Measurements from ENCODE around the gene NDUFS1.
"Not testable (repeated sequence)": the region's sequence is repeated elsewhere in the genome, so short reads cannot be mapped to it uniquely, and the experiment has no call there.

The NDUFS1 gene

DNA sequence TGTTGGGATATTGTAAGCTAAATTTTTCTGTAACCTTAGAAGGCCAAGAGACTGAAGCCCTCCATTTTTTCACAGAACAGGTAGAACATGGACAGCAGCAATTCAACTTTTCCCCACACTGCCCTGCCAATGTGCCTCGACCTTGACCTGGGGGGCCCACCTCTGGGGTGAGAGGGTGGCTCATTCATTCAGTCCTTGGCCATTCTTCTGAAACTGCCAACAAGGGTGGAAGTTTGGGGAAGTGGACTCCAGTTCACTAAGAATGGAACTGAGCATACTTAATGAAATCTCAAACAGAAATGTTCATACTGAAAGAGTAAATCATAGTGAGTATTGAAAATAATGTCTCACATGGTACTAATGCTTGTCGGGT lies 1.5 kb upstream of the NDUFS1 start:
- DNase-seq: no peak

DNA sequence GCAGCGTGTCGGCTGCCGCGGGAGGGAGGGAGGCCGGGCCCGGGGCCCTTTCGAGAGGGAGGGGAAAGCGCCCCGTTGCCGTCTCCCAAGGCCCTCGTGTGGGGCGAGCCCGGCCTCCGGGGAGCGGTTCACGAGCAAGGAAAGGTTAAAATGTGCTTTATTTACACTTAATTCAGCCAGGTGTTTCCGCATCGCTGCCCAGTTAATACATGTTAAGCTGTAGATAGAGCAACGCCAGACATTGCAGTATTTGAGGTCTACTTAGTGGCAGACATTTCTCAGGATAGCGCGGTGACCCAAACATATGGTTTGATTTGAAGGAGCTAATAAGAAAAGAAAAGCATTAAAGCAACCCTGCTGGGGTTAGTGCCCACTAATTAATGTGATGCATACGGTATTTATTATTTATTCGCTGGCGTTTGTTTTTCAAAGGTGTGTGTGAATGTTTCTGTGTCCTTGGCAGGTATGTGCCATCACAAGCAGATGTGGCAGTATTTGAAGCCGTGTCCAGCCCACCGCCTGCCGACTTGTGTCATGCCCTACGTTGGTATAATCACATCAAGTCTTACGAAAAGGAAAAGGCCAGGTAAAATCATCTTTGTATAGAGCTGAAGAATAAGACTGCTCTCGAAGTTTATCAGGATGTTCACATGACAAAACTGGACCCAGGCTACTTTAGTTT lies 1.0 kb upstream of the NDUFS1 start:
- DNase-seq: no peak

DNA sequence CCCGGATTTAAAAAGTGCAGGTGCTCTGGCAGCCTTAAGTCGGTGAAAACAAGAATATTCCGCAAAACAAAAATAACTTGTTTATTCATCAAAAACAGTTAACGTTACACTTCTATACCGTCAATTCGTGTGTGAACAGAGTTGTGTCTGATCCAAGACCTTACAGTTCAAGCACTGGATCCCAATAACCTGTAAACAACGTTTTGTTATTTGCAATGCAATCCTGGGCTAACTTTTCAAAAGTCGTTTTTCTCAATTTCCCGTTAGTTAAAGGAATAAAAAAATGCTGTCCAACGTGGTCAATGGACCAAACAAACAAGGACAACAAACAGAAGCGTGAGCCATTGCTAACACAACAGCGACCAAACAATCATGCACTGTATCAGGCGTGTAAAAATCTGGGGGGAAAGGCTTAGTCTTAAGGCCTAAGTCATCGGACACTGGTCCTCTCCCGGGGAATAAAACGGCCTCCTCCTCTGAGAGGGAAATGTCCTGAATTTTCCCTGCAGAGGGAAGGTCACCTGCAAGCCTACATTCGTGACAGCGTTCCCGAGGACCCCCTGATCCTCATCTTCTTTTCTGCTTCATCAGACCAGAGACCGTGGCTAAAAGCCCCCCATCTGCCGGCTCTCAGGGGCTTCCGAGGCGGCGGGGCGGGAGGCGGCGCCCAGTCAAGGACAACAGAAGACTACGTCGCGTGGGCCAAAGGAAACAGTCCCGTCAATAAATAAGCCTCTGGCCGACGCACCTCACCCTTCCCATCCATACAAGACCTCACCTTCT lies 490 bp downstream of the NDUFS1 start:
- no peak for DNase-seq

DNA sequence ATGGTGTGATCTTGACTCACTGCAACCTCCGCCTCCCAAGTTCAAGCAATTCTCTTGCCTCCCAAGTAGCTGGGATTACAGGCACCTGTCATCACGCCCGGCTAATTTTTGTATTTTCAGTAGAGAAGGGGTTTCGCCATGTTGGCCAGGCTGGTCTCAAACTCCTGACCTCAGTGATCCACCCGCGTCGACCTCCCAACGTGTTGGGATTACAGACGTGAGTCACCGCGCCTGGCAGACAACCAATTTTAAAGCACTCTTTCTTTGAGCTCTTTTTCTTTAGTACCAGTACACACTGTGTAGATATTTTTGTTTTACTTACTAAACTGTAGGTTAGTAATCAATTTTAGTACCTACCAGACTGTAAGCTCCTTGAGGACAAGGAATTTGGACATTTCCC lies 2.2 kb downstream of the NDUFS1 start:
- not testable (repeated sequence) for DNase-seq

DNA sequence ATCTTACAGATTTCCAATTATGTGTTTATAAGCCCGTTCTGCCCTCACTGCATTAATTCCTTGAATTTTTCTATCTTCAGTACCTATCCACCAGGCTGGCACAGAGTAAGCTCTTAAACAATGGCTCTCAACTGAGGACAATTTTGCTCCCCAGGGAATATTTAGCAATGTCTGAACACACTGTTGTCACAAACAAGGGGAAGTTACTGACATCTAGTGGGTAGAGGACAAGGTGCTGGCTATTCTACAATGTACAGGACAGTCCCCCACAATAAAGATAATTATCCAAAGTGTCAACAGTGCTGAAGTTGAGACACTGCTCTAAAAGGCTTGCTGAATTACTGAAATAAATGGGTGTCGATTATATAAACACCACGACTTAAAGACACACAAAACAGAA lies 5.0 kb downstream of the NDUFS1 start:
- DNase-seq: no peak

DNA sequence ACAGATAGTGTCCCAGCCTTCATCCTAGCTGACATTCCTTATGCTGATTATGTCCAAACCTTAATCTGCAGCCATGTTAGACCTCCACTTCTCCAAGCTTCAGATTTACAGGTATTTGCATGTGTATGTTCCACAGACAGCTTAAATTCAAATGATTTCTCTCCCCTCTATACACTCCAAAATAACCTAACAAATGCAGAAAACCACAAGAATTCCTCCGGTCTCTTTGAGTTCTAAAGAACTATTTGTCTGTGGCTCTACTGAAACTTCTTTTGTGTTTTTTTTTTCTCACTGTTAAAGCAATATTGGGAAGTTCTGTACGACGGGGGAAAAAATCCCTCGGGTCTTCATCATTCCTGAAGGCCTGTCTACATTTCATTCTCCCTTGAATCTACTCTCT lies 8.6 kb downstream of the NDUFS1 start:
- DNase-seq: no peak

DNA sequence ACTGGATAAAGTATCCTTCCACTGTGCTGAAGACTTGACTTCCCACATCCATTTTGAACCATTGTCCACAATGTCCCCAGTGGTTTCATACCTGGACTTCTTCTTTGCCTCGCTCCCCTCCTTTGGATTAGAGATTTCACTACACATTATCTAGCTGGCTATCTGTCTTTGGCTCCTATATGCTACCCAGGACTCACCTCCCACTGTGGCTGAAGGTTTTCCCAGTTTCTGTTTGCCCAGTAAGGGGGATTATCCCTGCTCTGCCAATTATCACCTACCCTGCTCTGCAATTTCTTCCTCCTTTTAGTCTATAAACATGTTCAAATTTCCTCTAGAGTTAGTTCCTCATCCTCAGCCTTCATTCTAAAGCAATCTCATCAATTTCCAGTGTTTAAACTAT lies 9.1 kb downstream of the NDUFS1 start:
- no peak for DNase-seq

DNA sequence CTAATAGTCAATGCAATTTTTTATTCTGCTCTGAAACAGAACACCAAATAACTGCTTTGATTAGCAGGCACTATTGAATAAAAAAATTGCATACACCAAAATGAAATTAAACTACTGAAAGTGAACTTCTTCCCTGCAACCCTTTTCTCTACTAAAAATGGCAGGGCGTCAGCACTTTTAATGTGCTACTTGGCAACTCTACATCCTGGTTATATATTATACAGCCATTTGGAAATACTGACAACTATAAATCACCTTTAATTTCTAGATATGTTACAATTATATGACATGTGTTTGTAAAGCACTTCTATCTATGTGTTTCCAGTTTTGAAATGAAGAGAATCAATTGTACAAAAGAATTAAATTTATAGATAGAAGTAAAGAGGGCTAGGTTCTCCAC lies 9.9 kb downstream of the NDUFS1 start:
- DNase-seq: no peak

DNA sequence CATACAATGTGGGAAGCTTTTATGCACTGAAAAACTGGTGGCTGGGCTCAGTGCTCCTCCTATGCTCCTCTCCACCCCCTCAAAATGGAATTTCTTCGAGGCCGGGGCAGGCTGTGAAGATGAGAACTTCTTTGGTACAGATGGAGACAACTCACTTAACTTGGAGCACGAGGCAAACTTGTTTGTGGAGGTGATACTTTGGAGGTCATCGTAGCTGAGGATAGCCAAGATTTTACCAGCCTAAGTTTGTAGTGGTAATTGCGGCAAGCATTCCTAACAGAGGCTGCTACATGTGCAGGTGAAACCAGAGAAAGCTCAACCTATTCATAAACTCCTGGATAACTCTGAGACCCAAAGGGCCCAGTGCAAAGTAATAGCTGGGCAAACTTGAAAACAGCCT lies 13.6 kb downstream of the NDUFS1 start:
- DNase-seq: no peak

DNA sequence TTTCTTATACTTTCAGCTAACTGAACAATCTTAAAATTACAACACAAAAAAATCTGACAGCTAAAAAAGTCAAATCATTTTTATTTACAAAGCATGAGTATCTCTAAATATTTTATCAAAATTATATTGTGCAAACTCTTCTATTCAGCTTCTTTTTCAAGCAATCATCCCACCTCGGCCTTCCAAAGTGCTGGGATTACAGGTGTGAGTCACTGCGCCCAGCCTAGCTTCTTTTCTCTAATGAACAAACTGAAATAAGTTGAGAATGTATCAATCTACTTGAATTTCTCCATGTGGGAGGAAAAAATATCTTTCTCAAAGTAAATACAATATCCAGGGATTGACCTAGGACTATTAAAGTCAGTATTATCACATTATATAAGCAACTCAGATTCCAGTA lies 14.9 kb downstream of the NDUFS1 start:
- DNase-seq: no peak

DNA sequence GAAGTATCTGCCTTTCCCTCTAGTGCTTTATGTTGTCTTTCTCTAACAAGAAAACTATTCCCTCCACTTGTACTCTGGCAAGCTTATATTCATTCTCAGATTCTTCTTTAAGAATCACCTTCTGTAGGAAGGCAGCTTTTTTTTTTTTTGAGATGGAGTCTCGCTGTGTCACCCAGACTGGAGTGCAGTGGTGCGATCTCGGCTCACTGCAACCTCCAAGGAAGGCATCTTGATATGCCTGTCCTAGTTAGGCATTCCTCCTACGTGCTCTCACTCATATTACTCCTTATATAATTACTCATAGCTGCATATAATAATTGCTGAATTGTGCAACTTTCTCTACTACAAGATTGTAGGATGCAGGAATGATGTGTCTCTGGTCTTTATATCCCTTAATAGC lies 15.8 kb downstream of the NDUFS1 start:
- no peak for DNase-seq

DNA sequence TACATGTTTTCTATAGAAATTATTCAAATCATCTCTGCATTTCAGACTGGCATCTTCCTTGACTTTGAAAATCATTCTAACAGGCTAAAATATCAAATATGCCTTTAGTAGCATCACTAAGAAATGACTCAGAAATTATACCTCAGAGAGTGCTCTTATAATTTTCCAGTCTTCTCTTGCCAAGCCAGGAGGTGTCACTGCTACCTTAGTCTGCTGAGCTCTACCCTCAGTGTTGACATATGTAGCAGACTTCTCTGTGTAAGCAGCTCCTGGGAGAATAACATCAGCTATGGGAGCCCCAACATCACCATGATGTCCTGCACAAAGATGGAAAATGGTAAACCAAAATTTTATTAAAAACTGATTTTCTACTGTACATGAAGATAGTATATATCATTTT lies 31.6 kb downstream of the NDUFS1 start:
- no peak for DNase-seq

DNA sequence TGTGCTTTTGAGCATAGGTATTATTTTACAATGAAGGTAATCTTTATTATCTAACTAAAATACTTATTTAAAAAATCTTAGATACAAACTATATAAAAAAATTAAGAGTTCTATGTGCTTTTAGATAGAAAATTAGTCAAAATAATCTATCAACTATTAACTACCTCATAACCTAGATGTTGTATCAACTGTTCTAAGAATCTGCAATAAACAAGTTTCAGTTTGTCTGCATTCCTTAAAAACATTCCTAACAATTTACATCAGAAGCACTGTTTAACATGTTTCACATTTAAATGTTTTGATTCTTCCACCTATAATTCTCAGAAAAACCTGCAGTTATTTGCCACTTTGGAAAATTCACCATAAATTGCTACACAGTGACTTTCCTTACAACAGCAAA lies 33.3 kb downstream of the NDUFS1 start:
- DNase-seq: no peak

DNA sequence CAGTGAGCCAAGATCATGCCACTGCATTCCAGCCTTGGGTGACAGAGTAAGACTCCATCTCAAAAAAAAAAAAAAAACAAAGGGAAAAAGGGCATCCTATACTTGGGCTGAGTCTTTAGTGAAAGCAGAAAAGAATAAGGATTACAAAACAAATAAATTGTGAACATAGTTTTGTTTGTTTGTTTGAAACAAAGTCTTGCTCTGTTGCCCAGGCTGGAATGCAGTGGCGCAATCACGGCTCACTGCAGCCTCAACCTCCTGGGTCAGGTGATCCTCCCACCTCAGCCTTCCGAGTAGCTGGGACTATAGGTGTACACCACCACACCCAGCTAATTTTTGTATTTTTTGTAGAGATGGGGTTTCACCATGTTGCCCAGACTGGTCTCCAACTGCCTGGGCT lies 36.7 kb downstream of the NDUFS1 start:
- not testable (repeated sequence) for DNase-seq

DNA sequence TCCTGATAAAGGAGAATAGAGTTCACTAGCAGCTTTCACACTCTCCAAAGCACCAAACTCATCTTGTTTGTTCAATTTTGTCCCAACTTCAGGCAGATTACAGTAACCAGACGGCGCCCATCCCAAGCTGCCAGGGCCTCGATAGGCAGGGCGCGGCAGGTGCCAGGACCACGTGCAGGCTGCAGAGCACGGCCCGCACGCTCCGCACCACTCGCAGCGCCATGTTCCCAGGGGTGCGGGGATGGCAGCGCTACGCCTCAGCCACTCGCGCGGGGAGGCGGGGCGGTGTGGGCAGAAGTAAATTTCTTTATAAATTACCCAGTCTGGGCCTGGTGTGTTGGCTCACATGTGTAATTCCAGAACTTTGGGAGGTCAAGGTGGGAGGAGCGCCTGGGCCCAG lies 43.0 kb downstream of the NDUFS1 start:
- DNase-seq: no peak

DNA sequence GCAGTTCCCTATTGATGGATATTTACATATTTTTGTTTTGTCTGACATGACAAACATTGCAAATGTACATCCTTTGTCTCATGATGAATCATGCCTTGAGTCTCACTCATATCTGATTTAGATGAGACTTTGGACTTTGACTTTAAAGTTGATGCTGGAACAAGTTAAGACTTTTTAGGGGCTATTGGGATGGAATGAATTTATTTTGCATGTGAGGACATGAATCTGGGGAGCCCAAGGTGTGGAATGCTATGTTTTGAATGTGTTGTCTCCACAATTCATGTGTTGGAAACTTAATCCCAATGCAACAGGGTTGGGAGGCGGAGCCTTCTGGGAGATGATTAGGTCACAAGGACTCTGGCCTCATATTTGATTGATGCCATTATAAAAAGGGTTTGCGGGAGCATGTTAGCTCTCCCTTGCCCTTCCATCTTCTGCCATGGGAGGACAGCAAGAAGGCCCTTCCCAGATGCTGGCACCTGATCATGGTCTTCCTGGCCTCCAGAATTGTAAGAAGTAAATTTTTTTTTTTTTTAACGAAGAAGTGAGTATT lies 44.1 kb downstream of the NDUFS1 start:
- DNase-seq: no peak

DNA sequence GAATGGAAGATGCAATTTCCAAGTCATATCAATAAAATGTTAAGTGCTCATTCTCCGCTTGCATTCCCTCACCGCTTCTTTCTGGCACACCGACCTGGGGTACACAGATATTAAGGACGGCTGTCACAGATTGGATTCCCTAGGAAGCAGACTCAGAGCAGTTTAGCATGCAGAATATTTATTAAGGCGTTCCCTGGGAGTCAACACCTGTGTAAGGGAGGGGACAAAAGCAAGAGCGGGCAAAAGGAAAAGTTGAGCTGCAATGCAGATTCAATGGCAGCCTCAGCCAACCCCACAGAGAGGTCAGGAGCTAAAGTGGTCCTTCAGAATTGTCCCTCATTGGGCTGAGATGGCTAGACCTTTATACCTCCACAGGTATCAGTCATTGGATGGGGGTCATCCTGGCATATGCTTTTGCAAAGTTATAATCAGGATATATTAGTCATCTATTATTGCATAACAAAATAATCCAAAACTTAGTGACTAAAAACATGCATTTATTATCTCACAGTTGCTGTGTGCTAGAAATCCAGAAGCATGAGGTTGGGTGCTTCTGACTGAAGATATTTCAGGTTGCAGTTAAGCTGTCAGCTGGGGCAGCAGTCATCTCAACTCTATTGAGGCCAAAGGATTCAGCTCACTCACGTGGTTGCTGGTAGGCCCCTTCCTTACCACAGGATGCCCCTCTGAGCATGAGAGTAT lies 46.2 kb downstream of the NDUFS1 start:
- no peak for DNase-seq

DNA sequence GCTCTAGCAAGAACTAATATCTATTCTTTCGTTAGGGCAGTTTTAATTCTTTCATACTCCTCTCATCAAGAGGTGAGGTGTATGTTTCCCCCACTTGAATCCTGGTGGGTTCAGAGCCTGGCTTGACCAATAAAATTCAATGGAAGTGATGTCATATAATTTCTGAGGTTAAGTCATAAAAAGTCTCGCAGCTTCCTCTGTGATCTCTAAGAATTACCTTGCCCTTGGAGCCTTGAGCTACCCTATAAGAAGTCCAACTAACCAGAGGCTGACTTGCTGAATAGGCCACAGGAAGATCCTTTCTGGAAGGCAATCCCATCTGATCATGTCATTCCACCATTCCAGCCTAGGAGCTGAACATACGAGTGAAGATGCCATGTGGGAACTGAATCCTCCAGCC lies 47.1 kb downstream of the NDUFS1 start:
- DNase-seq: no peak

DNA sequence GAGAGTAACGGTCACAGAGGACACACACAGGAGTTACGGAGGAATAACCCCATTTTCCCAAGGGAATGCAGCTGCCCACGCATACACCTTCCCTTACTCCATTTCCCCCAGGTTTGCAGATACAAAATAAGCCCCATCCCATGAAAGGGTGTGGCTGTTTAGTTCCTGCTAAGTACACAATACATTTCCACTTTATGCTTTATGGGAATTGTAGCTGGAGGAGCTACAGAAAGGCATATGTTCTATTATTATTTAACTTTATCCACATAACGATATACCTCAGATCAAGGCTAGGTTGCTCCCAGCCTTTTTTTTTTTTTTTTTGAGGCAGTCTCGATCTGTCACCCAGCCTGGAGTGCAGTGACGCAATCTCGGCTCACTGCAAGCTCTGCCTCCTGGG lies 50.5 kb downstream of the NDUFS1 start:
- DNase-seq: no peak

DNA sequence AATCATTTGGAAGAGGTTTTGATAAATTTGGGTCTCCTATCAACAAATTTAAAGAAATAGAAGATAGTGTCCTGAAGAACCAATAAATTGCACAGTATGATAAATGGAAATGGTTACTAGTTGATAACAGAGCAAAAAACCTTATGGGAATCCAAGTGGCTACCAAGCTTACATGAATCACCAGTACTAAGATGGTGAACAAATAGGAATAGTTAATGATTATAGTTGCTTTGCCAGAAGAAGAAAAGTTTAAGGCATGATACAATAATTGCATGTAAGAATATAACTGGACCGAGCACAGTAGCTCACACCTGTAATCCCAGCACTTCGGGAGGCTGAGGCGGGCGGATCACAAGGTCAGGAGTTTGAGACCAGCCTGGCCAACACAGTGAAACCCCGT lies 53.7 kb downstream of the NDUFS1 start:
- DNase-seq: no peak

DNA sequence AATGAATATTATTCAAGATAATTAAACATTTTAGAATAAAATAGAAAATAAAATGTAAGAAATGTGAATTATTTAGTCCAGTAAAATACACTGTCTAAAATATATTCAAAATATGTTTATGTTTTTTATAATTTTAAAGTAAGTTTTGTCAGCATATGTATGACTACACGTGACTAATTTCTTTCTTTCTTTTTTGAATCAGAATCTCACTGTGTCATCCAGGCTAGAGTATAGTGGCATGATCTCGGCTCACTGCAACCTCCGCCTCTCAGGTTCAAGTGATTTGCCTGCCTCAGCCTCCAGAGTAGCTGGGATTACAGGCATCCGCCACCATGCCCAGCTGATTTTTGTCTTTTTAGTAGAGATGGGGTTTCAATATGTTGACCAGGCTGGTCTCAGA lies 54.2 kb downstream of the NDUFS1 start:
- no peak for DNase-seq

DNA sequence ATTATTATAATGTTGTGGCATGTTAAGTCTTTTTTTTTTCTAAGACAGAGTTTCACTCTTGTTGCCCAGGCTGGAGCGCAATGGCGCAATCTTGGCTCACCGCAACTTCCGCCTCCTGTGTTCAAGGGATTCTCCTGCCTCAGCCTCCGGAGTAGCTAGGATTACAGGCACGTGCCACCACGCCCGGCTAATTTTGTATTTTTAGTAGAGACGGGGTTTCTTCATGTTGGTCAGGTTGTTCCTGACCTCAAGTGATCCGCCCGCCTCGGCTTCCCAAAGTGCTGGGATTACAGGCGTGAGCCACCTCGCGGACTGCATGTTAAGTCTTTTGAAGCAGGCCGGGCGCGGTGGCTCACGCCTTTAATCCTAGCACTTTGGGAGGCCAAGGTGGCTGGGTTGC lies 60.4 kb downstream of the NDUFS1 start:
- DNase-seq: not testable (repeated sequence)

DNA sequence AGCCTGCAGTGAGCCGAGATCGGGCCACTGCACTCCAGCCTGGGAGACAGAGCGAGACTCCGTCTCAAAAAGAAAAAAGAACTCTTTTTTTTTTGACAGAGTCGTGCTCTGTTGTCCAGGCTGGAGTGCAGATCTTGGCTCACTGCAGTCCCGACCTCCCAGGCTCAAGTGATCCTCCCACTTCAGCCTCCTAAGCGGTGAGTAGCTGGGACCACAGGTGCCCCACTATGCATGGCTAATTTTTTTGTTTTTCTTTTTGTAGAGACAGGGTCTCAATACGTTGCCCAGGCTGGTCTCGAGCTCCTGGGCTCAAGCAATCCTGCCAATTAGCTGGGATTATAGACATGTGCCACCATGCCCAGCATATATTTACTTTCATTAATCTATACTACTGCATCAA lies 60.8 kb downstream of the NDUFS1 start:
- DNase-seq: no peak

DNA sequence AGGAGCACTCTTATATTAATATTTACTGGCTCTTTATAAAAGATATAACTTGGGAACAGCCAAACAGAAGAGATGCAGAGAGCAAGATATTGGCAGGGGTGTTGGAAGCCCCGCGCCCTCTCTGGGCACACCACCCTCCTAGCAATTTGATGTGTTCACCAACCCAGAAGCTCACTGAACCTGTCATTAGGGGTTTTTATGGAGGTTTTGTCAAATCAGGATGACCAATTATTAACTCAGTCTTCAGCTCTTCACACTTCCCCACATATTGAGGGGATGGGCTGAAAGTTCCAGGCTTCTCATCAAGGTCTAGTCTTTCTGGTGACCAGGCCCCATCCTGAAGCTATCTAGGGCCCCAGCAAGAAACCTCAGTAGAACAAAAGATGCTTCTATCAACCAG lies 62.4 kb downstream of the NDUFS1 start:
- no peak for DNase-seq
